SK-N-MC (cell line): Measurements from ENCODE around the gene KPNA5.

ENCODE experiments used
- EZH2 ChIP-seq: fragments of 200-600 bp; sonication (generic); IDR thresholded peaks from one replicate; pipeline ENCODE4 v1.6.1; 2017; ENCODE audit warnings: antibody characterized with exemption
- FOXP2 ChIP-seq: optimal IDR thresholded peaks from 2 replicates; pipeline ENCODE3; 2011; ENCODE audit warnings: mild to moderate bottlenecking, moderate library complexity; ENCODE audit not compliant: insufficient read depth; ENCODE audit errors: extremely low read length, control extremely low read depth
- POLR2AphosphoS5 ChIP-seq: IDR thresholded peaks from 2 replicates; pipeline ENCODE4 v1.6.1; 2012; ENCODE audit warnings: mild to moderate bottlenecking, low read depth, low read length, borderline replicate concordance

GRCh38 chr6:116667623-116668022 is 13.4 kb upstream of the KPNA5 start:
- TF ChIP-seq EZH2, result no peak
- TF ChIP-seq POLR2AphosphoS5, result no peak
- no peak for TF ChIP-seq FOXP2
